IMR-90 (cell line): Measurements from ENCODE around the gene IL17RE. TPM values are rescaled to one million over a fixed set of nuclear protein-coding genes. Genes with fewer than 3 reads are reported as not detected.

Experiments used
- ATAC-seq: fragments of 200-7000 bp; cut with Tn5 transposase; 2 replicates; pipeline ENCODE4 v1.9.1; 2020; ENCODE audit warnings: low read depth, mild to moderate bottlenecking, moderate library complexity
- BruUV-seq: library from RNA; stranded (reverse); fragments of 400-500 nt; replicated peaks from 2 replicates; lab custom pipeline; 2021; lab: Mats Ljungman, UMichigan
- CTCF ChIA-PET: fragments of 300-600 bp; formaldehyde crosslinking; extraction: SDS; loops from one replicate; lab custom pipeline; 2021; ENCODE audit warnings: antibody characterized with exemption; lab: Yijun Ruan, JAX
- POLR2A ChIA-PET: fragments of 300-600 bp; sonication (Branson Sonifier 250); formaldehyde crosslinking; loops from one replicate; lab custom pipeline; 2022; ENCODE audit warnings: antibody characterized with exemption; ENCODE audit not compliant: unreplicated experiment; lab: Charles Lee
- DNase-seq: peaks from one replicate; pipeline ENCODE4 v3.0.0; 2013
- H2AFZ ChIP-seq: replicated peaks from 2 replicates; pipeline ENCODE3; 2013; ENCODE audit warnings: low read length, mild to moderate bottlenecking; ENCODE audit not compliant: poor library complexity
- H2AK5ac ChIP-seq: 2 replicates; pipeline ENCODE4 v1.6.1; 2013; ENCODE audit warnings: low read depth, low read length, inconsistent platforms
- H2AK9ac ChIP-seq: replicated peaks from 2 replicates; pipeline ENCODE3; 2013; ENCODE audit warnings: mild to moderate bottlenecking, low read depth, low read length, moderate library complexity; ENCODE audit not compliant: poor library complexity
- H2BK120ac ChIP-seq: 2 replicates; pipeline ENCODE4 v1.6.1; 2013; ENCODE audit warnings: low read depth, low read length, inconsistent platforms
- H2BK15ac ChIP-seq: 3 replicates; pipeline ENCODE4 v1.6.1; 2013; ENCODE audit warnings: low read depth, low read length, inconsistent platforms
- H2BK20ac ChIP-seq: 2 replicates; pipeline ENCODE4 v1.6.1; 2013; ENCODE audit warnings: low read depth, mild to moderate bottlenecking, inconsistent platforms, low read length, moderate library complexity
- H2BK5ac ChIP-seq: 2 replicates; pipeline ENCODE4 v1.6.1; 2013; ENCODE audit warnings: mild to moderate bottlenecking, low read depth, low read length, inconsistent platforms; ENCODE audit not compliant: poor library complexity, severe bottlenecking
- H3K14ac ChIP-seq: replicated peaks from 2 replicates; pipeline ENCODE4 v1.6.1; 2013; ENCODE audit warnings: low read depth, low read length, inconsistent platforms
- H3K18ac ChIP-seq: 2 replicates; pipeline ENCODE4 v1.6.1; 2013; ENCODE audit warnings: low read depth, low read length, control low read depth
- H3K23ac ChIP-seq: 2 replicates; pipeline ENCODE4 v1.6.1; 2013; ENCODE audit warnings: low read depth, low read length, inconsistent platforms
- H3K27ac ChIP-seq: 2 replicates; pipeline ENCODE4 v1.5.1; 2013; ENCODE audit warnings: mild to moderate bottlenecking, control low read depth, low read length; ENCODE audit not compliant: insufficient read depth
- H3K27me3 ChIP-seq: 2 replicates; pipeline ENCODE4 v1.6.1; 2013; ENCODE audit warnings: low read length; ENCODE audit not compliant: control insufficient read depth, insufficient read depth
- H3K36me3 ChIP-seq: 2 replicates; pipeline ENCODE4 v1.6.1; 2013; ENCODE audit warnings: low read length, mixed read lengths; ENCODE audit not compliant: control insufficient read depth, insufficient read depth
- H3K4ac ChIP-seq: 2 replicates; pipeline ENCODE4 v1.6.1; 2013; ENCODE audit warnings: low read depth, low read length, inconsistent platforms
- H3K4me1 ChIP-seq: 2 replicates; pipeline ENCODE4 v1.6.1; 2013; ENCODE audit warnings: low read length, mixed read lengths; ENCODE audit not compliant: control insufficient read depth, insufficient read depth
- H3K4me2 ChIP-seq: 2 replicates; pipeline ENCODE4 v1.6.1; 2013; ENCODE audit warnings: low read depth, mild to moderate bottlenecking, control low read depth, low read length, moderate library complexity
- H3K4me3 ChIP-seq: 2 replicates; pipeline ENCODE4 v1.5.1; 2013; ENCODE audit warnings: low read depth, mild to moderate bottlenecking, control low read depth, low read length, moderate library complexity; ENCODE audit not compliant: insufficient read depth
- H3K56ac ChIP-seq: 2 replicates; pipeline ENCODE4 v1.6.1; 2013; ENCODE audit warnings: low read length, inconsistent platforms; ENCODE audit not compliant: insufficient read depth; ENCODE audit errors: extremely low read depth
- H3K79me1 ChIP-seq, 2 experiments: 2 replicates each; pipeline ENCODE4 v1.6.1; 2013; ENCODE audit warnings: low read length in 2 of 2, inconsistent platforms in 1 of 2, low read depth in 1 of 2
- H3K9ac ChIP-seq: 2 replicates; pipeline ENCODE4 v1.6.1; 2013; ENCODE audit warnings: low read depth, low read length, control low read depth
- H3K9me1 ChIP-seq: 2 replicates; pipeline ENCODE4 v1.6.1; 2013; ENCODE audit warnings: low read length, inconsistent platforms; ENCODE audit not compliant: insufficient read depth
- H3K9me3 ChIP-seq: 2 replicates; pipeline ENCODE4 v1.6.1; 2013; ENCODE audit warnings: low read length; ENCODE audit not compliant: control insufficient read depth, insufficient read depth
- H4K20me1 ChIP-seq: 2 replicates; pipeline ENCODE4 v1.6.1; 2013; ENCODE audit warnings: low read length, inconsistent platforms; ENCODE audit not compliant: insufficient read depth
- H4K5ac ChIP-seq: 2 replicates; pipeline ENCODE4 v1.6.1; 2013; ENCODE audit warnings: mild to moderate bottlenecking, low read depth, low read length, control low read depth
- H4K8ac ChIP-seq, 2 experiments: 2 replicates each; pipeline ENCODE4 v1.6.1; 2013; ENCODE audit warnings: low read depth in 2 of 2, low read length in 2 of 2, control low read depth in 1 of 2, inconsistent platforms in 1 of 2
- H4K91ac ChIP-seq: 2 replicates; pipeline ENCODE4 v1.6.1; 2013; ENCODE audit warnings: low read depth, low read length, inconsistent platforms; ENCODE audit not compliant: insufficient read depth
- BHLHE40 ChIP-seq: fragments of 150-350 bp; IDR thresholded peaks from 2 replicates; pipeline ENCODE4 v1.6.1; 2016; ENCODE audit warnings: mild to moderate bottlenecking, low read depth, low read length
- CEBPB ChIP-seq: IDR thresholded peaks from 2 replicates; pipeline ENCODE4 v1.6.1; 2012; ENCODE audit warnings: low read depth, low read length, improper control_type of control experiment
- CHD1 ChIP-seq: IDR thresholded peaks from 2 replicates; pipeline ENCODE4 v1.6.1; 2012; ENCODE audit warnings: low read depth, low read length, improper control_type of control experiment
- CTCF ChIP-seq: conservative IDR thresholded peaks from 2 replicates; pipeline ENCODE4 v1.5.1; 2012; ENCODE audit warnings: mild to moderate bottlenecking, low read depth, low read length, improper control_type of control experiment
- FOS ChIP-seq: fragments of 150-350 bp; IDR thresholded peaks from 2 replicates; pipeline ENCODE4 v1.6.1; 2016; ENCODE audit warnings: low read depth, low read length
- MAFK ChIP-seq: IDR thresholded peaks from 2 replicates; pipeline ENCODE4 v1.6.1; 2012; ENCODE audit warnings: low read depth, low read length, improper control_type of control experiment
- MAZ ChIP-seq: IDR thresholded peaks from 2 replicates; pipeline ENCODE4 v1.6.1; 2012; ENCODE audit warnings: low read depth, mild to moderate bottlenecking, low read length, improper control_type of control experiment, moderate library complexity, borderline replicate concordance
- MXI1 ChIP-seq: IDR thresholded peaks from 2 replicates; pipeline ENCODE4 v1.6.1; 2012; ENCODE audit warnings: low read depth, mild to moderate bottlenecking, low read length, moderate library complexity, borderline replicate concordance
- POLR2A ChIP-seq: IDR thresholded peaks from 2 replicates; pipeline ENCODE4 v1.6.1; 2012; ENCODE audit warnings: mild to moderate bottlenecking, low read depth, low read length
- RAD21 ChIP-seq: IDR thresholded peaks from 2 replicates; pipeline ENCODE4 v1.6.1; 2012; ENCODE audit warnings: low read length, improper control_type of control experiment
- SMC3 ChIP-seq: fragments of 150-350 bp; IDR thresholded peaks from 2 replicates; pipeline ENCODE4 v1.6.1; 2016; ENCODE audit warnings: low read depth, mild to moderate bottlenecking, antibody characterized with exemption, low read length, moderate library complexity
- USF2 ChIP-seq: fragments of 150-350 bp; IDR thresholded peaks from 2 replicates; pipeline ENCODE4 v1.6.1; 2017; ENCODE audit warnings: mild to moderate bottlenecking, antibody characterized with exemption, low read length, low read depth
- WGBS, 2 experiments: methylation state at CpG; one replicate each; pipeline versions ENCODE4 v1.1.5 to v1.1.7; 2013; ENCODE audit warnings: missing lambda C conversion rate in 2 of 2; ENCODE audit not compliant: insufficient read length in 1 of 2; ENCODE audit errors: extremely low coverage in 2 of 2; 5-methylcytosine and 5-hydroxymethylcytosine counted together
- dilution Hi-C: fragments of 300-500 bp; cut with HindIII; formaldehyde crosslinking; loops from one replicate; pipeline ENCODE4 v1.14.3; 2018; ENCODE audit warnings: low sequenced_read_pairs; ENCODE audit not compliant: unreplicated experiment
- in situ Hi-C: fragments of 300-500 bp; cut with MboI; formaldehyde crosslinking; loops from 3 replicates; pipeline ENCODE4 v1.14.3; 2019; ENCODE audit warnings: low sequenced_read_pairs, inconsistent platforms, mixed read lengths
- intact Hi-C: fragments of 100-400 bp; cut with micrococcal nuclease; formaldehyde crosslinking; loops from 2 replicates; pipeline ENCODE4 v1.10.0; 2022
- polyA plus RNA-seq, 3 experiments: library from polyadenylated mRNA; depleted of rRNA; stranded (reverse); fragments of >200 nt; gene quantifications; 2 replicates each; pipeline ENCODE4 v1.2.3, GENCODE V29; 2012; ENCODE audit warnings: low replicate concordance in 1 of 3
- total RNA-seq: library from RNA; depleted of rRNA; stranded (reverse); fragments of >200 nt; gene quantifications from 2 replicates; pipeline ENCODE4 v1.2.3, GENCODE V29; 2012

Gene IL17RE
- total and polyA plus RNA-seq, 2 of the 4 experiments (the other 2 are of a cell fraction), result 0.90 to 7.2 TPM

DNA sequence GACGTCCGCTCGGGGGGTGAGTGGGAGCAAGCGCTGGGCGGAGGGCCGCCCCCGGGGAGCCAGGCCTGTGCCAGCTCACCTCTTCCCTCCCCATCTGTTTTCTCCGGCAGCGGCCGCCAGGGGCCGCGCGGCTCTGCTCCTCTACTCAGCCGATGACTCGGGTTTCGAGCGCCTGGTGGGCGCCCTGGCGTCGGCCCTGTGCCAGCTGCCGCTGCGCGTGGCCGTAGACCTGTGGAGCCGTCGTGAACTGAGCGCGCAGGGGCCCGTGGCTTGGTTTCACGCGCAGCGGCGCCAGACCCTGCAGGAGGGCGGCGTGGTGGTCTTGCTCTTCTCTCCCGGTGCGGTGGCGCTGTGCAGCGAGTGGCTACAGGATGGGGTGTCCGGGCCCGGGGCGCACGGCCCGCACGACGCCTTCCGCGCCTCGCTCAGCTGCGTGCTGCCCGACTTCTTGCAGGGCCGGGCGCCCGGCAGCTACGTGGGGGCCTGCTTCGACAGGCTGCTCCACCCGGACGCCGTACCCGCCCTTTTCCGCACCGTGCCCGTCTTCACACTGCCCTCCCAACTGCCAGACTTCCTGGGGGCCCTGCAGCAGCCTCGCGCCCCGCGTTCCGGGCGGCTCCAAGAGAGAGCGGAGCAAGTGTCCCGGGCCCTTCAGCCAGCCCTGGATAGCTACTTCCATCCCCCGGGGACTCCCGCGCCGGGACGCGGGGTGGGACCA, 30.4 kb downstream of the IL17RE start (continued):
- TF ChIP-seq SMC3 (peak; percentile 72), BHLHE40 (no peak)

DNA sequence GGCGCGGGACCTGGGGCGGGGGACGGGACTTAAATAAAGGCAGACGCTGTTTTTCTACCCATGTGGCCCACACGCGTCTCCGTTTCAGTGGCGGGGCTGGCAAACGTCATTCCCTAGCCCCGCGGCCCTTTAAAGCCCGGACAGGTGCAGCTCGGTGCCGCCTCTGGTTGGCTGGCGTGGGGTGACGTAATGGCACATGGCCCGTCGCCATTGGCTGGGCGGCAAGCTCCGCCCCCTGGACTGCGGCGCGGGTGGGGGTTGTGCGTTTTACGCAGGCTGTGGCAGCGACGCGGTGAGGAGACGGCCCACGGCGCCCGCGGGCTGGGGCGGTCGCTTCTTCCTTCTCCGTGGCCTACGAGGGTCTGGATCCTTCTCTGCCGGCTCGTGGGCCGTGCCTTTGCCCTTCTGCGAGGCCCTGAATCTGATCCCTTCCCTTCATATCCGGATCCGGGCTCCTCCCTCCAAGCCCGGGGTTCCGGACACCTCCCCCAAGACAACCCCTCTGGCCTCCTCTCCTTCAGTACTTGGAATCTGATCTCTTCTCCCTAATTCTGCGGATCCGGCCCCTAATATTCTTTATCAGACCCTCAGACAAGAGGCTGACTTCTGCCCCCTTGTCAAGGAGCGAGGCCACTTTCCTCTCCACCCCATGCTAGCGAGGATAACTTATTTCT, 31.1 kb downstream of the IL17RE start, which contains the start of gene CRELD1:
Gene CRELD1 (plus strand): TSS at position 274 of the 674 bp plus-strand sequence. CDS start 605 bp downstream, outside the sequence.
- Histone ChIP-seq H2BK5ac (peak within 1 kb of the TSS; percentile 67), H4K91ac (peak within 1 kb of the TSS; percentile 39), H2AK5ac (peak within 1 kb of the TSS; percentile 56), H2BK20ac (no peak within 1 kb of the TSS), H3K56ac (no peak within 1 kb of the TSS), H4K5ac (peak within 1 kb of the TSS; percentile 38), H3K9me3 (no peaks in the 10 kb centered on the region), H3K79me1 (peaks cover 6 to 16% of the 10 kb centered on the region in 2 experiments; a peak in 3 of 4 replicates), H3K18ac (0 out of 2 replicates have a peak within 1 kb of the TSS, but pooled peaks have one; percentile 4), H3K27me3 (no peaks in the 10 kb centered on the region), H3K36me3 (peaks cover 15% of the 10 kb centered on the region), H4K20me1 (no peaks in the 10 kb centered on the region), H3K23ac (peak within 1 kb of the TSS; percentile 29; the same call in 1 of the 2 replicates), H3K4me2 (peak within 1 kb of the TSS; percentile 95), H3K9ac (peak within 1 kb of the TSS; percentile 69), H3K14ac (peak within 1 kb of the TSS; percentile 57), H3K4me3 (peak within 1 kb of the TSS; percentile 87), H2AFZ (peak within 1 kb of the TSS; percentile 94), H3K27ac (peak within 1 kb of the TSS; percentile 78), H3K9me1 (peaks cover 6% of the 10 kb centered on the region; the same call in 1 of the 2 replicates), H3K4me1 (peaks cover 9% of the 10 kb centered on the region), H4K8ac (peak within 1 kb of the TSS; percentile 74 to 83; a peak in 3 of 4 replicates), H2AK9ac (peak within 1 kb of the TSS; percentile 94), H2BK15ac (no peak within 1 kb of the TSS; the same call in 2 of the 3 replicates), H2BK120ac (no peak within 1 kb of the TSS), H3K4ac (peak within 1 kb of the TSS; percentile 66)
- DNase-seq (peak; percentile 86), ATAC-seq (peak; percentile 95)
- WGBS, 2 experiments, result 0% methylated on average over 37 of the region's 50 CpGs; no CpG with 5 or more reads in 1 of the 2 experiments
- POLR2A ChIA-PET, result interaction anchor here (1.0 kb wide), 1 partner anchor 12 kb away, joined by 5 read pairs; no protein-coding TSS in a partner anchor
- BruUV-seq, result no TSS peak
- in situ Hi-C loops (no loop called here), dilution Hi-C loops (no loop called here), intact Hi-C loops (loop anchor here (2.0 to 5.0 kb wide), 3 partner anchors 85 to 291 kb away; no protein-coding TSS in a partner anchor)
- CTCF ChIA-PET, result interaction anchor here (0.6 to 3.1 kb wide), 3 partner anchors 13 to 62 kb away, joined by 3 to 14 read pairs (median 3); no protein-coding TSS in a partner anchor
- TF ChIP-seq RAD21 (no peak), USF2 (peak; percentile 76), POLR2A (peak; percentile 66), MXI1 (peak; percentile 56; the same call in 1 of the 2 replicates), FOS (0 out of 2 replicates have a peak, but pooled peaks have one; percentile 12), MAZ (peak; percentile 39; the same call in 1 of the 2 replicates), CTCF (no peak), MAFK (no peak), CEBPB (peak; percentile 75), CHD1 (no peak), SMC3 (no peak)
